NAMALWA (cell line): ENCODE results near the gene KISS1R.

Experiments
- DNase-seq: peaks from one replicate; pipeline ENCODE4 v3.0.0-alpha.2; 2015; ENCODE audit warnings: low spot score

The KISS1R gene

DNA sequence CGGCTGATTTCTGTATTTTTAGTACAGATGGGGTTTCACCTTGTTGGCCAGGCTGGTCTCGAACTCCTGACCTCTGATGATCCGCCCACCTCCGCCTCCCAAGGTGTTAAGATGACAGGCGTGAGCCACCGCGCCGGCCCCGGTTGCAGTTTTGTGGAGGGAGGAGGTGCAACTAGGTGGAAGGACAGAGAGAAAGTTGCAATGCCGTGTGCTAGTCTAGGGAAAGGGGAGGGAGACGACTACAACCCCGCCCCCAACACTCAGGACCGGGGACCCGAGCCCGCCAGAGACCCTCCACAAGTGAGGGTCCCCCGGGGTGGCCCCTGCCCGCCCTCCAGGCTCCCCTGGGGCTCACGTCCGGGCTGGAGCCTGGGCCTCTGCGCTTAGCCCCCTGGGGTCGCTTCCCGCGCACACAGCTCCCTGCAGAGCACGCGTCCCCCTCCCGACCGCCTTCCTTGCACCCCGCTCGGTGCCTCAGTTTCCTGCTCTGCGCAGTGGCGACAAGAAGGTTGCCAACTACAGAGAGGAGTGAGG lies 7.5 kb downstream of the KISS1R start:
- DNase-seq: peak; percentile 67

DNA sequence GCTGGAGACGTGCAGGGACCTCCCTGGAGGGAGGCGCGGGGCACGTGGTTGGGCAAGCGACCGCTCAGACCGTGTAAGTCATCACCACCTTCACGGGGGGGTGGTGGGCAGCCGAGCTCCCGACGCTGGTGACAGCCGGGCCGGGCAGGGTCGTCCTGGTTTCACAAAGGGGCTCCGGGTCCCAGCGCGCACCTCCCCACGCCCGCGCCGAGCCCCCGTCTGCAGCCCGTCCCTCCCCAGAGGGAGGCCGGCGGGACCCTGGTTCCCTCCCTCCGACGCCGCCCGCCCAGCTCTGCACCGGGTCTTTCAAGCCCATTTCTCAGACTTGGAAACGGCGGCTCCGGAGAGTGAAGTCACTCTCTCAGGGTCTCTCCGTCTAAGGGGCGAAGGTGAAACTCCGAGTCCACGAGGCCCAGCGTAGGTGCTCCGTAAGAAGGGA lies 8.0 kb downstream of the KISS1R start:
- no peak for DNase-seq

DNA sequence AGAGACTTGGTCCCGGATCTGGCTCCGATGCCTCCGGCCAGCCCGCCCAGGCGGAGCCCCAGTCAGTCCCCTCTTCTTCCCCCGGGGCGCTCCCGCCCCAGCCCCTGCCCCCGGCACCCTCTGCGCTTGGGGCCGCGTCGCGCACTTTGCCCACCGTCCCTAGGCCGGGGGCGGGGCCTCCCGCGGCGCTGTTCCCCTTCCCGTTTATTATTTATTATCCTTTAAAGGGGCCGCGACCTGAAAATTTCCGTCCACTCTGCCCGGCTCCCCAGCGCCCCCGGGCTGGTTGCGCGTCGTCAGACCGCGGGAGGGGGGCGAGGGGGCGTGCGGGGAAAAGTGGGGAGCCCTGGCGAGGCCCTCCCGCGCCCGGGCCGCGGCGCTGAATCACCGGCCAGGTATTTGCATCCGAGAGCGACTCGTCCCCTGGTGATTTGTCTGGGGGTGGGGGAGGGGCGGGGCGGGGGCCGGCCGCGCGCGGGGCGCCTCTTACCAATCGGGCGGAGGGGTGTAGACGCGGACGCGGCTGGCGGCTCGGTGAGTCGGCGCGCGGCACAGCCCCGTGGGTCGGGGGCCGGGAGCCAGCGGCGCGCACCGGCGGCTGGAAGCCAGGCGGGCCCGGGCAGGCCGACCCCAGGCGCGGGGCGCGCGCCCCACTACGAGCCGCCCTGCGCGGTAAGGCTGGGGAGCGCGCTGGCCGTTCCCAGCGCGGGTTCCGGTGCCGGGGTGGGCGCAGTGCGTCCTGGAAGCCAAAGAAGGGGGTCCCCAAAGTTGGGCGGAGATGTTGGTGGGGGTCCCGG lies 8.6 kb downstream of the KISS1R start, which contains the start of gene ARID3A:
Gene ARID3A, plus strand, starts transcription at position 510 of the 797 bp plus-strand sequence. CDS start 3,494 bp downstream, outside the sequence.
- DNase-seq: peak; percentile 95

DNA sequence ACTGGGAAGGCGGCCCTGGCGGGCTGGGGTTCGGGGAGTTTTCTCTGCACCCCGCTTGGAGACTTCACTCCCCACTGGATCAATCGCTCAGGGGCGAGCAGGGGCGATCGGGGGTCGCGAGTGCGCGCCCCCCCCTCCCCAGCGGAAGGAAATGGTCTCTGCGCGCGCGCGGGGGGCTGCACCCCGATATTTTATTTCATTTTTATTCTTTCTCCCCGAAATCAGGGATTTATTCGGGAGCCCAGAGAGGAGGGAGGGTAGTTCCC lies 9.1 kb downstream of the KISS1R start:
- DNase-seq: no peak

DNA sequence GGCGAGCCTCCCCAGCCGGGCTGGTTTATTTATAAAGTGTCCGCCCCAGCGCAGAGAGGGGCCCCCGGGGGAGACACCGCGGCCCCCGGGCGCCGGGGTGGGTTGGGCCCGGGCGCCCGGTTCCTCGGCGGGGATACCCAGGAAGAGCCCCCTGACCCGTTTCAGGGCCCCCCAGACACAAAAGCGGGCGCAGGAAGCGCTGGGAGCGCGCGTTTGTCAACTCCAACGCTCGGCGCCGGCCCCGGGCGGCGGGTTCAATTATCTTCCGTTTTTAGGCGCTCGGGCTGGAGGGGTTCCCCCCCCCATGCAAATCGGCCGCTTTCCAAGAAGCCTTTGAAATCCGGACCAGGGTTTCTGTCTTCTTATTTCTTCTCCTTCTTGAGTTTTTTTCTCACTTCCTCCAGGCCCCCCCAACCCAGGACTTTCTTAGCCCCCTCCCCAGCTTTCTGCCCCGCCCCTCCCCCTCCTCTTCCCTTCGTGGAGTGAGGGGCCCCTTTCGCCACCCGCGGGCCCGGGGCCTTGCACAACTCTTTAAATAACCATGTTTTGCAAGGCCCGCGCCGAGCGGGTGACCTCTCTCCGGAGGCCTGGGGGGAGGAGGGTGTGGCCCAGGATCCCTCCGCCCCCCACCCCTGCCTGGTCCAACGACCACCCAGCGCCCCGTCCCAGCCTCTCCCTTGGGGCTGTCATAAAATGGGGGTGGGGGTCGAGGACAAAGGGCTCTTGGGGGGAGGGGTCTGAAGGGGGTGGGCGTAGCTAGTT lies 9.6 kb downstream of the KISS1R start:
- peak; percentile 82 for DNase-seq

DNA sequence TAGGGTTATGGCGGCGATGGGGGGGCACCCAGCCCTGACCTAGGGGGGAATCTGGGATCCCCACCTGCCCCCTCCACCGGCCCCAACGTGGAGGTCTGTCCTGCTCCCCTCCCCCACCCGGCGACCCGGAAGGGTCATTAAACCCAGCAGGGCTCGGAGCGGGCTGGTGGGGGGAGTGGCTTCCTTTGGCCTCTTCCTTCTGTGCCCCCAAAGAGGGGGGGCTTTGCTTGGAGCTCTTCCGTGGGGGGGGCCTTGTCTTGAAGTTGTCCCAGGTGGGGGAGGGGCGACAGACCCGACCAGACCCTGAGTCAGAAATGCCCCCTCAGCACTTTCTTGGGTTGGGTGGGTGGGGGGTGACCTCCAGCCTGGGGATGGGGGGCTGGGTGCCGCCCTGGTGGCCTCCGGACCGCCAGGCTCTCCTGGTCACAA lies 10.2 kb downstream of the KISS1R start:
- DNase-seq: no peak

DNA sequence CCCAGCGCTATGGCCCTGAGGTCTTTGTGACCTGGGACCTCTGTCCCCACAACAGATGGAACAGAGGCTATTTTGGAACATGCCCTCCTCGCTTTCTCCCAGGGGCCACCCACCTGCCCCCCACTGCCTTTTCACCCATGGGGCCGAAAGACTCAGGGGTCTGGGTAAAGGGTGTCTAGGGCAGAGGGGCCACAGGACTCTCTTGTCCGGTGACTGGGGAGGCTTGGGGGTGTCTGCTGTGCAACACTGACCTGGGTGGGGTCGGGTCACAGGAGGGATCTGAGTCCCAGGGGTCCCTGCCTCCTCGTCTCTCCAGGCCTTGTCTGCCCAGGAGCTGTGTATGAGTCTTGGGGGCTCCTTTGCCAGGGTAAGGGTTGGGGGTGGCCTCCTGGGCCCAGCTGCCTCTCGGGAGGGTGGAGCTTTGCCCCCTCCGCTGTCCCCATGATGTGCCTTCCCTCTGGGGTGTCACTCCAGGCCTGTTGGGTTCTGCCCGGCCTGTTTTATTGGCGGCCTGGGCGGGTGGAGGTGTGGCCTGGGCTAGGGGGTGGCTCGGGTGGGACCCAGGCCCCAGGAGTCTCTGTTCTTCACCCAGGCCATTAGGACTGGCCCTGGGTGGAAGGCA lies 10.8 kb downstream of the KISS1R start:
- no peak for DNase-seq

DNA sequence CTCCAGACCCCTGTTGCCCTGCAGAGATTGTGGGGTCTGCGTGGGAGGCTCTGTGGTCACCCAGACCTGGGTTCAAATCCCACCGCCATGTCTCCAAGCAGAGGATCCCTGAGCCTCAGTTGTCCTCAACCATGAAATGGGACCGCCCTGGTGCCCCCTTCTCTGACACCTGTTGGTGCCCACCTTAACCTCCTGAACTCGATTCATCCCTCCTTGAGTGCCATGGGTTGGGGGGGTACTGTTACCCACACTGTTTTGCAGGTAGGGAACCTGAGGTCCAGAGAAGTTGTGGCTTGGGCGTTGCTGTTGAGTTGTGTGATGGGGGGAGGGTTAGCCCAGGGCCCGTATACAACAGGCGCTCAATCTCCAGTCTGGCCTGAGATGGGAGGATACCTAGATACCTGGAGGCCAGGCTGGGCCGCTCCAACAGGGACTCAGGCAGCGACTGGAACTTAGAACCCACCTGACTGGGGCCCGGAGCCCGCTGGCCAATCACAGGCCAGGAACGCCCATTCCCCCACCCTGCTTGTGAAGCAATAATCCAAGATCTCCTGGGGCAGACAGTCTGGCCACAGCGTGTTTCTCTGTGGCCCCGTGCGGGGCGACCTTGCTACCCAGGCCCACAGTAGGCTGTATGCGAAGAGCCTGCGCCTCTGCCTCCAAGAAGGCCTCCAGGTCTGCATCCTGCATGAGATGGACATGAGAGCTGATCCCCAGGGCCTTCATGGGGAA lies 11.5 kb downstream of the KISS1R start:
- DNase-seq: no peak

DNA sequence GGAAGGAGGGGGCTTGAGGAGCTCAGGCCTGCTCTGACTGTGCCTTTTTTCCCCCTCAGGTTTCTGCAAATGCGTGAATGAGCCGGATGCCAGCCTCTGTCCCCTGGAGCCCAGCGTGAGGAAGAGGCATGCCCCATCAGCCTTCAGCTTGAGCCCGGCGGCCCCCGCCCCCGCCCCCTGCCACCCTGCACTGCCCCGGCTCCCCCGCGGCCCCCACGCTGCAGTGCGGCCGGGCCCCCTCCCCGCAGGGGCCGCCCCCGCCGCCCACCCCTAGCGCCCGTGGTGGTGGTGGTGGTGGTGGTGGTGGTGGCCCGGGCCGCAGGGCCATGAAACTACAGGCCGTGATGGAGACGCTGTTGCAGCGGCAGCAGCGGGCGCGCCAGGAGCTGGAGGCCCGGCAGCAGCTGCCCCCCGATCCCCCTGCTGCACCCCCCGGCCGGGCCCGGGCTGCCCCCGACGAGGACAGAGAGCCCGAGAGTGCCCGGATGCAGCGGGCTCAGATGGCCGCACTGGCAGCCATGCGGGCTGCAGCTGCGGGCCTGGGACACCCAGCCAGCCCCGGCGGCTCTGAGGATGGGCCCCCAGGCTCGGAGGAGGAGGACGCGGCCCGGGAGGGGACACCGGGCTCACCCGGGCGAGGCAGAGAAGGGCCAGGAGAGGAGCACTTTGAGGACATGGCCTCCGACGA lies 12.2 kb downstream of the KISS1R start:
- no peak for DNase-seq

DNA sequence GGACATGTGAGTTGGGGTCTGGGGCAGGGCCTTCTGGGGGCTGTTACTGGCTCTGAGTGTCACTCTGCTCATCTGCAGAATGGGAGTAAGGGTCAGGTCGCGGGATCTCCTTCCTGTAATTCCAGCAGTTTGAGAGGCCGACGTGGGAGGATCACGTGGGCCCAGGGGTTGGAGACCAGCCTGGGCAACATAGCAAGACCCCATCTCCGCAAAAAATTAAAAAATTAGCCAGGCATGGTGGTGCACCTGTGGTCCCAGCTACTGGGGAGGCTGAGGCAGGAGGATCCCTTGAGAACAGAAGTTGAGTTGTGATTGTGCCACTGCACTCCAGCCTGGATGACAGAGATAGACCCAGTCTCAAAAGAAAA lies 12.7 kb downstream of the KISS1R start:
- no peak for DNase-seq

DNA sequence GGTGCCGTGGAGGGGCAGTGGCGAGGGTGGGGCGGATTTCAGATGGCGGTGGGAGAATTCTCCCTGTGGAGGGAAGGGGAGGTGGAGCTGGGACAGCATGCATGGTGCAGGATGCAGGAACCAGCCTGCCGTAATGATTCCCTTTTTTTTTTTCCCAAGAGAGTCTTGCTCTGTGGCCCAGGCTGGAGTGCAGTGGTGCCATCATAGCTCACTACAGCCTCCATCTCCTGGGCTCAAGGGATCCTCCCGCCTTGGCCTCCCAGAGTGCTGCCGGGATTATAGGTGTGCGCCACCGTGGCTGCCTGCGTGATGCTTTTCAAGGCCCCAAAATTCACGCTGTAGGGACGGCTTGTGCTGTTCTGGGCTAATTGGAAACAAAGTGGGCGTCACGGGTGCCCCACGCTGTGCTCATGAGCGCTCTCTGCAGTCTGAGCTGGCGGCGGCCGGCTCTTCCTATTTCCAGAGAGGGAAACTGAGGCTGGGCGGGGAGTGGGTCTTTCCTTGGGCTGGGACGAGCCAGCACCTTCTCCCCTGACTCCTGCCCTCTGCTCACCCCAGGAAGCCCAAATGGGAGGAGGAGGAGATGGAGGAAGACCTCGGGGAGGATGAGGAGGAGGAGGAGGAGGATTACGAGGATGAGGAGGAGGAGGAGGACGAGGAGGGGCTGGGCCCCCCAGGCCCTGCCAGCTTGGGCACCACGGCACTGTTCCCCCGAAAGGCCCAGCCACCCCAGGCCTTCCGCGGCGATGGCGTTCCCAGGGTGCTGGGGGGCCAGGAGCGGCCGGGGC lies 14.9 kb downstream of the KISS1R start:
- no peak for DNase-seq

DNA sequence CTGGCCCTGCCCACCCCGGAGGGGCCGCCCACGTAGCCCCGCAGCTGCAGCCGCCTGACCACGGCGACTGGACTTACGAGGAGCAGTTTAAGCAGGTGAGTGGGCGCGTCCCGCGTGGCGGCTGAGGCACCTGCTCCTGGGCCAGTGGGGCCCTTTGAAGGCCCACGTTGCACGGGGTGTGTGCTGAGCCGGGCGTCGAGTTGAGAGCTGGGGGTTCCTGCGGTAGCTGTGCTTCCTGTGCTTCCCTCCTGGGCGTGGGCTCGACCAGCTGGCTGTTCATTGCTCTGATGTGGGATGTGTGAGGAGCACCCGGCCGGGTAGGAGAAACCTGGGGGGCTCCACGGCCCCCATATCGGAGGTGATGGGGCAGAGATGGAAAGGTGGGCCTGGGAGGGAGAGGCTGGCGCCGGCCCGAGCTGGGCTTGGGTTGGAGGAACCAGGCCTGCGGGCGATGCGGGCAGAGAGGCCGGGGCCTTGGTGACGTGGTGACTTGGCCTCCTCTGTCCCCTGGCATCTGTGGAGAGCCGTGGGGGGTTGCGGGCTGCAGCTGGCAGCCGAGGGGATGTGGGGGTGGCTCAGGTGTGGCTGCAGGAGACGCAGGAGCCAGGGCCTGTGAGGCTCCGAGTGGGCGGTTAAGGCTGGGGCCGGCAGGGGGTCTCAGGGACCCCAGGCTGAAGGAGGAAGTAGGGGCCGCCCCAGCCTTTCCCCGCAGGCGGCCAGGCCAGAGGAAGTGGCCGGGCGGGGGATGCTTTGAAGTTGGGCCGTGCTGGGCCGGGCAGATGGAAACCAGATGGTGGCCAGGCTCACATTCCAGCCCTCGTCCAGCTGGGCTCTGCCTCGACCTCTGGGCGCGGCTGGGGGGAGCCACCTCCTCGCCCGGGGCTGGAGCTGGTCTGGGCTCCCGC lies 15.8 kb downstream of the KISS1R start:
- DNase-seq: no peak

DNA sequence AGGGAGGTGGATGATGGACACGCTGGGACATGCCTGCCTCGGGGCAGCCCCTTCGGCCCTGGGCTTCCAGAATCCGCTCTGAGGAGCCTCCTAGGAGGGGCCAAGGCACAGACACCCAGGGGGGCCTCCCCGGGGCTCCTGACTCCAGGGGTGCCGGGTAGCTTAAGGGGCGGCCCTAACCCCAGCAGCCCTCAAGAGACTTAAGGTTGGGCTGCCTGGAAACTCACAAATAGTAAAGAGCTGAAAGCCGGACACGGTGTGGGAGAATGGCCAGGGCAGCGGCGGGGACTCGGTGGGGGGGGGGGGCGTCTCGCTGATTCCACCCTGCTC lies 16.4 kb downstream of the KISS1R start:
- no peak for DNase-seq

DNA sequence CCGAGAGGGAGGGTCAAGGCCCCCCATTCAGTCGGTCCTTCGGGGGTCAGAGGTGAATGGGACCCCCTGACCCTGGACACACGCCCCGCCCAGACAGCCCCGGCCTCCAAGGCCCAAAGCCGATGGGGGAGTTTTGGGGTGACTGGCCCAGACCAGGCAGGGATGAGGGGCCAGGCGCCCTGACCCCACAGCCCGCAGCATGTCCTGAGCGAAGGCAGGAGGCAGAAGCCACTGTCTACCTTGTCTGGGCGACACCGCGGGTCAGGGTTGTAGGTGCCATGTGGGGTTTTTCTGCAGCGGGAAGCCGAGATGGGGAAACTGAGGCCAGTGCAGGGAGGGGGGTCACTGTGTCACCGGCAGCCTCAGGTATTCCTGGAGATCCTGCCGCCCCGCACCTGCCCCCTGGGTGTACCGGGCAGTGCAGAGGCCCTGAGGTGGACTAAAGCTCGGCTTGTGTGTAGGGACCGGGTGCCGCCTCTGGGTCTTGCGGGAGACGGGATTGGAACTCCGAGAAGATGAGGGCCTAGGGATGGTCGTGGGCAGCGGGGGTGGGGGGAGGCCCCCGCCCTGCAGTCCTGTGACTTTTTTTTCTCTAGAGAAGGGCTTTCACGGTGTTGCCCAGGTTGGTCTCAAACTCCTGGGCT lies 17.2 kb downstream of the KISS1R start:
- no peak for DNase-seq

DNA sequence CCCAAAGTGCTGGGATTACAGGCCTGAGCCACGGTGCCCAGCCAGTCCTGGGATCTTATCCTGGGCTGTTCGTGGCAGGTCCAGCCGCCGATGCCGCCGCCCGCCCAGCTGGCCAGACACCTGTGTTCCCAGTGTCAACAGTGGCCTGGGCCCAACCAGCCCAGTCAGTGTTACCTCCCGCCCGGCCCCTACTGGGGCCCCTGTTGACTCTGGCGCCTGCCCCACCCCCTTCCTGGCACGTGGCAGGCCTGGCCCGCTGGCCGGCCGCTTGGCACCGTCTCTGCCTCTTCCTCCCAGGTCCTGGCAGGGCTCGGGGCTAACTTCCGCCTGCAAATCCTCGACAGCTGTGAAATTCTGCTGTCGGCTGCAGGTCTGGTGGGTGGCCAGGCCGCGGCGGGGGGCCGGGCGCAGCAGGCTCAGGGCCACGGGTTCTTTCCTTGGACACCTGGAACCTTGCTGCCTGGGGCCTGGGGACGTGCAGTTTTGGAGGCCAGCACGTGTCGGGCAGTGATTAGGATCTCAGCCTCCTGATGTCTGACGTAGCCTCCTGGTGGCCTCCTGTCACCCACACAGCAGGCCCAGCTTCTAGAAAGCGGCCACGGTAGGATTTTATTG lies 17.8 kb downstream of the KISS1R start:
- DNase-seq: no peak

DNA sequence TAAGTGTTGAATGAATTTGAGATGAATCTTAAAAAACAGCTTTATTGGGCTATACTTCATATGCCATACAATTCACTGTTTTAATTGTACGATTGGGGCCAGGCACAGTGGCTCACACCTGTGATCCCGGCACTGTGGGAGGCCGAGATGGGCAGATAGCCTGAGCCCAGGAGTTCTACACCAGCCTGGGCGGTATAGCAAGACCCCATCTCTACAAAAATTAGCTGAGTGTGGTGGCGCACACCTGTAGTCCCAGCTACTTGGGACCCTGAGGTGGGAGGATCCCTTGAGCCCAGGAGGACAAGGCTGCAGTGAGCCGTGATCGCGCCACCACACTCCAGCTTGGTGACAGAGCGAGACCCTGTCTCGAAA lies 19.0 kb downstream of the KISS1R start:
- DNase-seq: no peak

DNA sequence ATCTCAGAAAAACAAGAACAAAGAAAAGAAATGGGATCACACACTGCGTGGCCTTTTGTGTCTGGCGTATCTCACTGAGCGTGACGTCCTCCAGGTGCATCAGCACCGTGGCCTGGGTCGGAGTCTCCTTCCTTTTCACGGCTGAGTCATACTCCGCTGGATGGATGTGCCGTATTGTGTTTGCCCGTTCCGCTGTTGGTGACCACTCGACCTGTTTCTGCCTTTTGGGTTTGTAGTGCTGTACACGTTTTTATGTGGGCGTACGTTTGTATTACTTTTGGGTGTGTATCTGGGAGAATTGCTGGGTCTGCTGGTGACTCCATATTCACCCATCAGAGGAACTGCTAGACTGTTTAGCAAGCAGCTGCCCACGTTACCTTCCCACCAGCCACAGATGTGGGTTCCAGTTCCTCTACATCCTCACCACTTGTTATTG lies 20.1 kb downstream of the KISS1R start:
- DNase-seq: no peak

DNA sequence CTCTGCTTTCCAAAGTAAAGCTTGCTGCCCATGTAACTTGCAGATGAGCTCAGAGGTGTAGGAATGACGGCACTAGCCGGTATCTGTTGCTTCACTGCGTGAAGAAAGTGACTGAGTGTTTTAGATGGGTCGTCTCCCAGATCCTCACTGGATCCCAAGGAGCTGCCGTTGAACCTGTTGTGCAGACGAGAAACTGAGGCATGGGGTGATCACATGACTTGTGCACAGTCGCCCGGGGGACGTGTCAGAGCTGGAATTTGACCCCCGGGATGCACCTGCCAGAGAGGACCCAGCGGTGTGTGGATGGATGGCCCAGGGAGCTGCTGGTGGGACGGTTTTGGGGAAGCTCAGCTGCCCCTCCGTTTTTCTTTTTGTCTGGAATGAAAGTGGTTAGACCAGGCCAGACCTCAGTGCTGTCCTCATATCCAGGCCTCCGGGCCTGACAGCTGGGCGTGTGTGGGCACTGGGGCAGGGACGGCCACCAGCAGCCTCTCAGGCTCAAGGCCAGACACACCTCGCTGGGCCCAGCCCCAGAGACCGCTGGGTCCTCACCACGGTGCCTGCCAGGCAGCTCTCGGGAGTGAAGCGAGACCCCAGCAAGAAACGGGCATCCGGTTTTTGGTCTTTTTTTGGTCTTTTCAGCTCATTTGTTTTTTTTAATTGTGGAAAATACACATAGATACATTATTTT lies 21.2 kb downstream of the KISS1R start:
- no peak for DNase-seq
